Left lobe of liver (tissue), 2 donors: ENCODE data around the gene VWA3B. TPM values are rescaled to one million over a fixed set of nuclear protein-coding genes. Genes with fewer than 3 reads are reported as not detected.
"Not testable (repeated sequence)": the region's sequence is repeated elsewhere in the genome, so short reads cannot be mapped to it uniquely, and the experiment has no call there.

ENCODE experiments used
- ATAC-seq: fragments of 200-7000 bp; cut with Tn5 transposase; one replicate; pipeline ENCODE4 v1.9.1; 2020; ENCODE audit warnings: mild to moderate bottlenecking, moderate library complexity
- DNase-seq: peaks from one replicate; pipeline ENCODE4 v3.0.0-alpha.2; 2020; ENCODE audit warnings: low spot score
- total RNA-seq: library from RNA; stranded (reverse); gene quantifications from one replicate; pipeline ENCODE4 v1.2.1, GENCODE V29; 2021
- donor health status: DM: no; HTN: no; CAD: no; lungs with moderate emphysema.
- donor health status: DM: no; HTN: yes; CAD: no.

Gene VWA3B
- total RNA-seq, 1 donor from 2014 or later = 0.18 TPM

DNA sequence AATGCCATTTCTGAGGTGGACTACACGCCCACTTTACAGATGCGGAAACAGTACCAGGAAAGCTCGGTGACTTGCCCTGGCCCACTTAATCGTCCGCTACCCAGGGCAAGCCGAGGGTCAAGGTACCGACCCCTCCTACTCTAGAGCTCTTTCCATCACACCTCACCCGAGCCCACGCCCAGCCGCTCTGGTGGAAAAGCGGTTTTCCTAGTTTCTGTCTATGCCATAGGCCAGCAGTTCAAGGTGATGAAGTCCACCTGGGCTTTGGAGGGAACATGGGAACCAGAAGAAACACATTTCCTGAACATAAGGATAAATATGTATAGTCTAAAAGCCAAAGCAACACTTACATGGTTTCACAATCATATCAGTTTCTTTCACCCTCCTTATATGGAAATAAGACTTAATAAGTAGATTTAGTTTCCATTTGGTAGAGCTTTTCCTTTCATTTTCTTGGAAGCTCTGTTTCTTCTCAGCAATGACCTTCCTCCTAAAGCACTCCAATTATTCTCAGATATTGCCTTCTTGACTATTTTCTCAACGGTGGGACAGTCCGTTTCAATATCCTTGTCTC, 567 bp downstream of the VWA3B start:
- no peak for ATAC-seq

GRCh38 chr2:98088261-98088660, 1.3 kb downstream of the VWA3B start:
- ATAC-seq (no peak), DNase-seq (no peak)

More for the DNA sequence above, 567 bp downstream of the VWA3B start:
- DNase-seq = no peak

GRCh38 chr2:98089941-98090340, 3.0 kb downstream of the VWA3B start:
- ATAC-seq (no peak), DNase-seq (no peak)

- DNase-seq (no peak), ATAC-seq (no peak)
Measured at GRCh38 chr2:98090951-98091350, 4.0 kb downstream of the VWA3B start.

DNA sequence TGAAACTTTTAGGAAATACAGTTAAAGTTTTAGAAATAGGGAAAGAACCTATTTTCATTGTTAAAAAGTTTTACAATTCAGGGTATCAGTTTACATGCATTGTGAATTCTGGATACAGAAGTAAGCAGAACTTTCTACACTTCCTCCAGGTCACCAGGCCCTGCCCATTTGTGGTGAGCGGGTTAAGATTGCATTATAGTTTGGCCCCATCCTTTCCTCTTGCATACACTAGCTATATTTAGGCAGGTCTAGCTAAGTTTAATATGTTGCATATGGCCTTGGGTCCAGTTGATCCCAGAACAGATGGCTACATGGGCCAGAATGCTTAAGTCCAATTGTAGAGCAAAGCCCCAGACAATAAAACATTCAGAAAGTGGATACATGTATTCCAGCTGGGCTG, 4.8 kb downstream of the VWA3B start:
- DNase-seq (no peak), ATAC-seq (no peak)

- ATAC-seq = no peak
Measured at GRCh38 chr2:98093146-98093545, 6.2 kb downstream of the VWA3B start.

GRCh38 chr2:98093611-98094010, 6.6 kb downstream of the VWA3B start:
- ATAC-seq = no peak
- DNase-seq = no peak

More at GRCh38 chr2:98093146-98093545, 6.2 kb downstream of the VWA3B start:
- no peak for DNase-seq

DNA sequence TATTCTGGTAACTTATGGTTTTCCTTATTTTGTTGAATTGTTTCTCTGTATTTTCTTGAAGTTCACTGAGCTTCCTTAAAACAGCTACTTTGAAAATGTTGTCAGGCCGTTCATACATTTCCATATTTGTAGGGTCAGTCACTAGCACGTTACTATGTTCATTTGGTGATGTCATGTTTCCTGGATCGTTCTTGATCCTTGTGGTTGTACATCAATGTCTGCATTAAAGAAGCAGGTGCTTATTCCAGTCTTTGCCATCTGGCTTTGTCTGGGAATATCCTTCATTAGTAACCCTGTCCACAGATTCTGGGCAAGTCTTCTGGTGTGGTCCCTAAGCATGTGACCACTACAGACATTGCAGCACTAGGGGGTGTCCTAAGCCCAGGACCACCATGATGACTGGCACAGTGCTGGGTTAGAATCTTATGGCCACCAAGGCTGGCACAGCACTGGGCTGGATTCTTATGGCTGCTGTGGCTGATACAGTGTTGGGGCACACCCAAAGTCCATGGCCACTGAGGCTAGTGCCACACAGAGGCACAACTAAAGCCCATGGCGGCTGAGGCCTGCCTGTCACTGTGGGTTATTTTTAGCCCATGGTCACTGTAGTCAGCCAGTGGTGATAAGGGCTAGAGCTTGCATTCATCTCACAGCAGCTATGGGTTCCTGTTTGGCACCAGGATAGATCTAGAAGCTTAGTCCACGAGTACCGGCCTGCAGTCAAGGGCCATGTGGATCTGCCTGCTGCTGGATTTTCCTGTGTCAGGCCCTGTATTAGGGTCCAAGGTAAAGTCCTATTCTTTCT, 13.2 kb downstream of the VWA3B start:
- DNase-seq (no peak), ATAC-seq (no peak)

DNA sequence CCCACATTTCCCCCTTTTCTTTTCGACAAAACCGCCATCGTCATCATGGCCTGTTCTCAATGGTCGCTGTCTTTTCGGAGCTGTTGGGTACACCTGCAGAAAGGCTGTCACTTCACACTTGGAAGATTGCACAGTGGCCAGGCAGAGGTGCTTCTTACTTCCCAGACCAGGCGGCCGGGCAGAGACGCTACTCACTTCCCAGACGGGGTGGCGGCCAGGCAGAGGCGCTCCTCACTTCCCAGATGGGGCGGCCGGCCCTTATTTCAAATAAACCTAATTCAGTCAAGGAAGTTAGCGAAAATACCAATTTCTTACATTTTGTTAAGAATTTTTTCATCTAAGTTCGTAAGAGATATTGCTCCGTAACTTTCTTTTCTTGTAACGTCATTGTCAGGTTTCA, 15.3 kb downstream of the VWA3B start:
- DNase-seq, ATAC-seq: not testable (repeated sequence)

DNA sequence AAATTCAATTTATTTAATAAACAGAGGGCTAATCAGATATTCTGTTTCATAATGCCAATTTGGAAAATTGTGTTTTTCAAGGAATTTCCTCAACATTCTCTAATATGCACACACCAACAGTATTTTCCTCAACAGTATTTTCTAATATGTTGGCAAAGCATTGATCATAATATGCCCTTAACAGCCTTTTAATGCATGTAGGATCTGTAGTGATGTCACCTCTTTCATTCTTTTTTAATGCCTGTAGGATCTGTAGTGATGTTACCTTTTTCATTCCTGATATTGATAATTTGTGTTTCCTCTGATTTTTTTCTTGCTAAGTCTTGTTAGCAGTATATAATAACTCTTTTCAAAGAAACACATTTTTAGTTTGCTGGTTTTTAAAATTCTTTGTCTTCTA, 15.9 kb downstream of the VWA3B start:
- DNase-seq = no peak

GRCh38 chr2:98108110-98108509, 21.1 kb downstream of the VWA3B start:
- ATAC-seq = no peak
- no peak for DNase-seq

More for the DNA sequence above, 15.9 kb downstream of the VWA3B start:
- no peak for ATAC-seq

GRCh38 chr2:98110741-98111140, 23.8 kb downstream of the VWA3B start:
- DNase-seq = no peak
- ATAC-seq = no peak

GRCh38 chr2:98114643-98115330, 27.8 kb downstream of the VWA3B start:
- DNase-seq = no peak
- peak; percentile 31 for ATAC-seq

DNA sequence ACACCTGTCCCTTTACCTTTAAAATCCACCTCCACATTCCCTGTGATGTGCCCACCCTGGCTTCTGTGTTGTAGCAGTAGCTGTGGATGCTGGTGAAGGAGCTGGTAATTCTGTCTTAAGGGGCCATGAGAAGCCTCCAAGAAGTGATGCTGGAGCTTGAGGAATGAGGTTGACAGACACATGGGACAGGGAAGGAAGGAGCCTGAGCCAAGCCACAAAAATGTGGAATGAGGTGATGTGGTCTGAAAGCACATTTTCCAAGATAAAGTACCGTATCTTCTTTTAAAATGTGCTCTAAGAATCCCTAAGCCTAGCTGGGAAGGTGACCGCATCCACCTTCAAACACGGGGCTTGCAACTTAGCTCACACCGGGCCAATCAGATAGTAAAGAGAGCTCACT, 31.2 kb downstream of the VWA3B start:
- DNase-seq = no peak
- no peak for ATAC-seq

DNA sequence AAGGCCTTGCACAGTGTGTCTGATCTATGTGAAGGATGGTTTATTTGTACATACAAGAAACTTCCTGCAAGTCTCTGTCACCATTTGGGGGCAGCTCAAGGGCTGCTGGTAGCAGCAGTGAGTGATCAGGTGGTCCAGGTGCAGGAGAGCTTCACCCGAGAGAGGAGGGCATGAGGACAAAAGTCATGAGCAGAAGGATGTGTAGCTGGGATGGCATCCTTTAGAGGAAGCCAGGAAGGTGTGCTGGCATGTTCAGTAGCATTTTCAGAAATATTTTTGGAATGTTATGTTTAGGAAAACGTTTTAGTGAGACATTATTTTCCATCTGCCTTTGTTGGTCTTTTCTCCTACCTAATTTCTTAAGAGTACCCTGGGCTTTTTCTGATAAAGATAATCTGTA, 31.9 kb downstream of the VWA3B start:
- DNase-seq (no peak), ATAC-seq (no peak)

DNA sequence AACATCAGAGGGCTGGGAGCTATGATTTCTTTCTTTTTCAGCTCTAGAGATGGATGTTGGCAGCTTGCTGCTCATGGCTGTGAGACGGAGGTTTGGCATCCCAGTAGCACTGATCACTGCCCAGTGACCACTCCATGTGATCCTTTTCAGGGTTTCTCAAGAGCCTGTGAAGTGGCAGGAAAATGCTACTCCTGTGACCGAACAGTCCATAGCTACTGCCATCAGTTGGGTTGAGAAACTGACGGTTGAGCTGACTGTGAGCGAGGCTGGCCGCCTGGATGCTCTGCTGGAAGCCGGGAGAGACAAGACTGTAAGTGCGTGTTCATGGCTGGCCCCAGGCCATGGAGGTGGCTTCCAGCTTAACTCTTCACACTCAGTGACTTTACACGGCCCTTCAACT, 34.2 kb downstream of the VWA3B start:
- no peak for ATAC-seq
- no peak for DNase-seq

DNA sequence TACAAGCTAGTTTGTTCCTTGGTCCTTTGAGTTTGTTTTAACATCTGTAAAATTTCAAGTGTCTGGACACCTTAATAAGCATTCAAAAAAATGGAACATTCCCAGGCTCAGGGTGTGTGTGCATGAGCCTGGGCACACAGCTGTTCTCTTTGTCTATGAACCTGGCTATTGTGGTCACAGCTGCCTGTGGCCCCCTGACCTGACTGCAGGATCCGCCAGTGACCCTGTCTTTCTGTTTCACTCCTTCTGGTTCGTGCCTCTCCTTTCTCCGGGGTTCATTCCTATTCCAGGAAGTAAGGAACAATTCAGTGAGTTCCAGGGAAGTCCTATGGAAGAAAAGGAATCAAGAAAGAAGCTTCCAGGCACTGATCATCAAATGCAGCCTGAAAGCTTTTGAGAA, 35.6 kb downstream of the VWA3B start:
- DNase-seq (no peak), ATAC-seq (no peak)

GRCh38 chr2:98123286-98123685, 36.3 kb downstream of the VWA3B start:
- ATAC-seq (no peak), DNase-seq (no peak)

- ATAC-seq = no peak
- DNase-seq = no peak
Measured at GRCh38 chr2:98126061-98126460, 39.1 kb downstream of the VWA3B start.

GRCh38 chr2:98127229-98127989, 40.4 kb downstream of the VWA3B start:
- DNase-seq = no peak
- ATAC-seq = no peak

- DNase-seq (no peak), ATAC-seq (no peak)
Measured at GRCh38 chr2:98128556-98129109, 41.7 kb downstream of the VWA3B start.
